ENCODE measurements around the gene TSSK6.

DNA sequence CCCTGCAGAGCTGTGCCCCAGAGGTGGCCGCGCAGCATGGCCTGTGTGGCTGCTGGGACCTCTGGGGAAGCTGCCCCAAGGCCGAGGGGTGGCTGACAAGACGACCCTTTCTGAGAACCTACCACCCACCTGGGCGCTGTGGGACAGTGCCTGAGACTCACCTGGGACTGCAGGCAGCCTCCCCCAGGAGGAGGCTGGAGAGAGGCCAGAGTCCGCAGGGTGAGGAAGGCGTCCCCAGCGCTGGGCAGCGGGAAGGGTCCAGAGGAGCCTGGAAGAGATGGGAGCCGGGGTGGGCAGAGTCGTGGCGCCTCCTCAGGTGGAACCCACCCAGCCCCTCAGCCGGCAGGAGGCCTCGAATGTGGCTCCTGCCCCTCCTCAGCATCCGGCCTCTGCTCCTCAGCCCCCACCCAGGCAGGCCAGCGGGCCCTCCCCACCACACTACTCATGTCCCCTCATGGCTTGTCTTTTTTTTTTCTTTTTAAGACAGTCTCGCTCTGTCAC lies 48.0 kb upstream of the TSSK6 start:
- TF ChIP-seq CTCF (conservative IDR thresholded peaks at IDR 0.05 in 1 of 2, IDR thresholded peaks at IDR 0.05 in 1 of 2; ENCODE audit: extremely low read depth in 1 of 2, insufficient read depth in 1 of 2, low read depth in 1 of 2, low read length in 2 of 2) (no peak), EZH2 (IDR thresholded peaks at IDR 0.05; ENCODE audit: borderline replicate concordance, low read length) (no peak)
